DOHH2 (cell line): ENCODE results near the gene PDXDC1.

Source experiments
- CTCF ChIP-seq: fragments of 200-600 bp; sonication (generic); IDR thresholded peaks from one replicate; pipeline ENCODE4 v1.5.1; 2014; ENCODE audit warnings: antibody characterized with exemption, mild to moderate bottlenecking, low read depth, low read length; ENCODE audit not compliant: poor library complexity, severe bottlenecking
- EZH2phosphoT487 ChIP-seq: fragments of 200-600 bp; sonication (generic); IDR thresholded peaks from 2 replicates; pipeline ENCODE4 v1.6.1; 2017; ENCODE audit warnings: borderline replicate concordance, mild to moderate bottlenecking, antibody characterized with exemption, low read length, moderate library complexity, mixed read lengths

GRCh38 chr16:15057681-15058417, 83.0 kb downstream of the PDXDC1 start:
- TF ChIP-seq CTCF = no peak
- TF ChIP-seq EZH2phosphoT487 = no peak
